GM13976 (cell line): ENCODE measurements around the gene RPS6KA2.
A peak's percentile ranks its signal among the peaks of the same experiment; 100 is the strongest.

Experiments
- DNase-seq: peaks from one replicate; pipeline ENCODE4 v3.0.0; 2012; ENCODE audit warnings: low spot score
- in situ Hi-C: fragments of 300-500 bp; cut with MboI; formaldehyde crosslinking; loops from one replicate; pipeline ENCODE4 v1.12.0; 2022; ENCODE audit warnings: low sequenced_read_pairs, mixed read lengths, inconsistent platforms; ENCODE audit not compliant: unreplicated experiment
- TF ChIP-seq, protein P1 (sequence below): IDR thresholded peaks from 2 replicates; pipeline ENCODE4 v1.5.1; 2012; ENCODE audit warnings: borderline replicate concordance, mild to moderate bottlenecking; ENCODE audit not compliant: insufficient read depth; ENCODE audit errors: extremely low read depth, missing control alignments, control extremely low read depth

The RPS6KA2 gene

DNA sequence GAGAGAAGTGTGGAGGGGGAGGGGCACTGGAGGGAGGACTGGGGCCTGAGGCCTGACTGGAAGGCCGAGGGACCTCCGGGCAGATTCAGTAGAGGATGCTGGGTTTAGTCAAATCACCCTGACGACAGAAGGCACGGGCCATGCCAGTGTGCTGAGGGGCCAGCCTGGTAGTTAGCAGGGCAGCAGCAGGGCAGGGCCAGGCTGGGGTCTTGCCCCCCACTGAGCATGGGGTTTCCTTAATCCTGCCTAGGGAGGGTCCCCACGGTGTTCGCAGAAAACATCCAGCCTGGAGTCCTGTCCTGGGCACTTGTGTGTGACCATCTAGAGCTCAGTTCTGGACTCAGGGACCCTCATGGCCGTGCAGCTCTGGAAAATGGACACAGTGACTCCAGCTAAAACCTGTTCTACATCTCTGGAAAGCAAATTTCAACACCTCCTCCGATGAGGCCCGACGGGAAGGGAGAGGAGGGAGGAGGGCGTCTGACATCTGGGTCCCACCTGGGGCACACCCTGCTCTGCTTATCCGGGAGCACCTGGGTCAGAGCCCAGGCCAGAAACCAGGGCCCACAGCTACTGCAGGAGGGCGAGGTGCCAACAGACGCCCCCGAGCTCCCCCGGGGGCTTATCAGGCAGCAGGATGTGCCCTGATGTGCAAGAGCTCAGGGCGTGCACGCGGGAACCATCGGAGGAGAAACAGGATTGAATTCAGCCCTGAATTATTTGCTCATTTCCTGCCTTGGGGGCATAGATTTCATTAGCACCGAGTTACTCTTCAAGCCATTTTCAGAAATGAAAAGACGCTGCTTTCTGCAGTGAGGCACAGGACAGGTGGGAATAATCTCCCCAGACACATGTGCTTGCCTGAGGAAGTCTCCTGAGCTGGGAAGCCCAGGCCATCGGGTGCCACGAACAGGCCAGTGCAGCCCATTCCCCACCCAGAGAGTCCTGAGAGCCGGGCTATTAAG lies 166.3 kb downstream of the RPS6KA2 start:
- TF ChIP-seq, protein P1, sequence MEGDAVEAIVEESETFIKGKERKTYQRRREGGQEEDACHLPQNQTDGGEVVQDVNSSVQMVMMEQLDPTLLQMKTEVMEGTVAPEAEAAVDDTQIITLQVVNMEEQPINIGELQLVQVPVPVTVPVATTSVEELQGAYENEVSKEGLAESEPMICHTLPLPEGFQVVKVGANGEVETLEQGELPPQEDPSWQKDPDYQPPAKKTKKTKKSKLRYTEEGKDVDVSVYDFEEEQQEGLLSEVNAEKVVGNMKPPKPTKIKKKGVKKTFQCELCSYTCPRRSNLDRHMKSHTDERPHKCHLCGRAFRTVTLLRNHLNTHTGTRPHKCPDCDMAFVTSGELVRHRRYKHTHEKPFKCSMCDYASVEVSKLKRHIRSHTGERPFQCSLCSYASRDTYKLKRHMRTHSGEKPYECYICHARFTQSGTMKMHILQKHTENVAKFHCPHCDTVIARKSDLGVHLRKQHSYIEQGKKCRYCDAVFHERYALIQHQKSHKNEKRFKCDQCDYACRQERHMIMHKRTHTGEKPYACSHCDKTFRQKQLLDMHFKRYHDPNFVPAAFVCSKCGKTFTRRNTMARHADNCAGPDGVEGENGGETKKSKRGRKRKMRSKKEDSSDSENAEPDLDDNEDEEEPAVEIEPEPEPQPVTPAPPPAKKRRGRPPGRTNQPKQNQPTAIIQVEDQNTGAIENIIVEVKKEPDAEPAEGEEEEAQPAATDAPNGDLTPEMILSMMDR, result no peak
- DNase-seq, result no peak
- in situ Hi-C loops, result no loop called here

GRCh38 chr6:166459906-166460305 lies 167.1 kb downstream of the RPS6KA2 start:
- in situ Hi-C loops, result no loop called here
- TF ChIP-seq, protein P1, result no peak
- DNase-seq, result no peak

DNA sequence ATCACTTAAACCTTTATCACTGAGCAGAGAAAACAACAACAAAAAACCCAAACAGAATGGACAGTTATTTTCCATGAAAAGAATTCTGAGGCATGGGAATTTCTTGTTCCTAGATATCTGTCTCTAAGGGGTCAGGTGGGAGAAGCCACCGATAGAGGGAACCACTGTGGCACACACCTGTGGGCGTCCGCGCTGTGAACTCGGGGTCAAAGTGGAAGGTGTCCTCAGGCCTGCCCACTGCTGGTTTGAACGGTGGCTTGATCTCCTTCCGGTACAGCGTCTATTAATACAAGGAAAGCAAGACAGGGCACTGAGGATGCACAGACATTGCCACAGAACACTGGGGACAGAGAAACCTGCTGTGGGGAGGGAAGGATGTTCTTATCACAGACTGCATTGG lies 167.8 kb downstream of the RPS6KA2 start:
- no peak for DNase-seq
- in situ Hi-C loops, result no loop called here
- TF ChIP-seq, protein P1, result no peak

- TF ChIP-seq, protein P1, result peak; percentile 9
- in situ Hi-C loops, result no loop called here
- no peak for DNase-seq
Measured at GRCh38 chr6:166456395-166457156, 170.5 kb downstream of the RPS6KA2 start.

- no peak for DNase-seq
- in situ Hi-C loops, result no loop called here
- TF ChIP-seq, protein P1, result no peak
Measured at GRCh38 chr6:166454692-166455515, 172.1 kb downstream of the RPS6KA2 start.

DNA sequence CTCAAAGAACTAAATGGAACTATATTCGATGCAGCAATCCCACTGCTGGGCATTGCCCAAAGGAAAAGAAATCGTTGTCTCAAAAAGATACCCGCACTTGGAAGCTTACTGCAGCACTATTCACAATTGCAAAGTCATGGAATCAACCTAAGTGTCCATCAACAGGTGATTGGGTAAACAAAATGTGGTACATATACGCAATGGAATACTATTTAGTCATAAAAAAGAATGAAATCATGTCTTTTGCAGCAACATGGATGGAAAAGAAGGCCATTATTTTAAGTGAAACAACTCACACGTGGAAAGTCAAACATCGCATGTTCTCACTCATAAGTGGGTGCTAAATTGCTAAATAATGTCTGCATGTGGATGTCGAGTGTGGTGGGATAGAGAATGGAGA lies 173.4 kb downstream of the RPS6KA2 start:
- in situ Hi-C loops, result no loop called here

More for the DNA sequence above, 173.4 kb downstream of the RPS6KA2 start:
- DNase-seq, result no peak
- TF ChIP-seq, protein P1, result no peak
